Osteoblast (primary cell): ENCODE measurements around the gene MIPEP. TPM values are rescaled to one million over a fixed set of nuclear protein-coding genes. Genes with fewer than 3 reads are reported as not detected.

Source experiments
- DNase-seq: peaks from one replicate; pipeline ENCODE4 v3.0.0; 2011; ENCODE audit warnings: low spot score, mixed read lengths; ENCODE audit not compliant: insufficient read length; ENCODE audit errors: missing footprints
- H2AFZ ChIP-seq: 2 replicates; pipeline ENCODE4 v1.6.0; 2011; ENCODE audit warnings: mild to moderate bottlenecking, low read length
- H3K27ac ChIP-seq: 2 replicates; pipeline ENCODE4 v1.5.1; 2011; ENCODE audit warnings: mild to moderate bottlenecking, low read depth, low read length, moderate library complexity
- H3K27me3 ChIP-seq: 2 replicates; pipeline ENCODE4 v1.6.0; 2012; ENCODE audit warnings: mild to moderate bottlenecking, control low read depth, inconsistent platforms, low read length, moderate library complexity; ENCODE audit not compliant: insufficient read depth
- H3K36me3 ChIP-seq: 2 replicates; pipeline ENCODE4 v1.5.1; 2011; ENCODE audit warnings: mild to moderate bottlenecking, low read length, control low read depth, moderate library complexity; ENCODE audit not compliant: insufficient read depth
- H3K4me1 ChIP-seq: 2 replicates; pipeline ENCODE4 v1.5.1; 2011; ENCODE audit warnings: mild to moderate bottlenecking, low read length, control low read depth, moderate library complexity; ENCODE audit not compliant: insufficient read depth
- H3K4me2 ChIP-seq: 2 replicates; pipeline ENCODE4 v1.6.0; 2011; ENCODE audit warnings: mild to moderate bottlenecking, low read length; ENCODE audit not compliant: insufficient read depth
- H3K4me3 ChIP-seq: fragments of 200-600 bp; sonication (generic); 3 replicates; pipeline ENCODE4 v1.5.1; 2012; ENCODE audit warnings: mild to moderate bottlenecking, low read length, inconsistent platforms; ENCODE audit not compliant: insufficient read depth
- H3K79me2 ChIP-seq: 2 replicates; pipeline ENCODE4 v1.6.0; 2012; ENCODE audit warnings: mild to moderate bottlenecking, low read length, control low read depth, inconsistent platforms; ENCODE audit not compliant: insufficient read depth
- H3K9me3 ChIP-seq: 2 replicates; pipeline ENCODE4 v1.5.1; 2011; ENCODE audit warnings: low read depth, low read length, control low read depth
- H4K20me1 ChIP-seq: 2 replicates; pipeline ENCODE4 v1.6.0; 2012; ENCODE audit warnings: mild to moderate bottlenecking, low read length, control low read depth; ENCODE audit not compliant: insufficient read depth
- total RNA-seq: library from RNA; depleted of rRNA; stranded (reverse); fragments of >200 nt; gene quantifications from 2 replicates; pipeline ENCODE4 v1.2.3, GENCODE V29; 2012
- TF ChIP-seq, protein P1 (sequence below): IDR thresholded peaks from 2 replicates; pipeline ENCODE4 v1.5.1; 2011; ENCODE audit warnings: mild to moderate bottlenecking, low read depth, low read length, moderate library complexity; ENCODE audit errors: extremely low read depth

The MIPEP gene
- total RNA-seq, 1 donor: 29.3 TPM

DNA sequence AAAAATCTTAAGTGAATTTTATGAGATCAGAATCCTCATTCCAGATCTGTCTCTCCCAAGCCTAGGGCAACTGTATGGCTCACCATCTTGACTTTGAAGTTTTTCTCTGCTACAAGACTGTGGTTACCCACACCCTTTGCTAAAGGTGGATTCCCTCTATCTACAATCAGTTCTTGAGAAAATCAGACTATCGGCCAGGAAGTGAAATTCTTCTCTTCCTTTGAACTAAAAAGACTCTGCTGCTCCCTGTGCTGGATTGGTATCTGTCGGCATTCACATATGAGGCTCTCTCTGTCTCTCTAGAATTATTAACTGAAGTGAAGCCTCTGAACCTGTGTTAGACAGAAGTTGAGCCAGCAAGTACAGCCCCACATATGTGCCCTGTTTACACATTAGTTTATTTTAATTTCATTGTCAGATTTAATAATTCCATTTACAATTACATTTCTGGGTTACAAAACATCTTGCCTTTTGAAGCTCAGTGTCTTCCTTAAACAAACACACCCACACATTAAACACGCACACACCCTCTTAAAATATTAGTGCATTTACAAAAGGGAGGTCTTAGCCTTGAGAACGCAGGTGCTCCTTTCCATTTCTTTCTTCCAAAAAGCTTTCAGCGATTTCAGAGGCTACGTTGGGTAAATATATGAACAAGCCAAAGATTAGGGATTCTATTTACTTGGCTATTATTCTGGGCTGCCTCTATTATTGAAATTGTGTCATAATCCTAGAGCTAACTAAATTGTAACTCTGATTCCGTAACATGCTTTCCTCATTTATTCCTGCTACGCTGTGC, 145.7 kb downstream of the MIPEP start:
- no peak overlapping the region for H2AFZ ChIP-seq
- no peaks in the 10 kb centered on the region for H3K36me3 ChIP-seq
- no peak overlapping the region for H3K27ac ChIP-seq
- no peaks in the 10 kb centered on the region for H3K79me2 ChIP-seq
- no peaks in the 10 kb centered on the region for H3K27me3 ChIP-seq
- TF ChIP-seq, protein P1, sequence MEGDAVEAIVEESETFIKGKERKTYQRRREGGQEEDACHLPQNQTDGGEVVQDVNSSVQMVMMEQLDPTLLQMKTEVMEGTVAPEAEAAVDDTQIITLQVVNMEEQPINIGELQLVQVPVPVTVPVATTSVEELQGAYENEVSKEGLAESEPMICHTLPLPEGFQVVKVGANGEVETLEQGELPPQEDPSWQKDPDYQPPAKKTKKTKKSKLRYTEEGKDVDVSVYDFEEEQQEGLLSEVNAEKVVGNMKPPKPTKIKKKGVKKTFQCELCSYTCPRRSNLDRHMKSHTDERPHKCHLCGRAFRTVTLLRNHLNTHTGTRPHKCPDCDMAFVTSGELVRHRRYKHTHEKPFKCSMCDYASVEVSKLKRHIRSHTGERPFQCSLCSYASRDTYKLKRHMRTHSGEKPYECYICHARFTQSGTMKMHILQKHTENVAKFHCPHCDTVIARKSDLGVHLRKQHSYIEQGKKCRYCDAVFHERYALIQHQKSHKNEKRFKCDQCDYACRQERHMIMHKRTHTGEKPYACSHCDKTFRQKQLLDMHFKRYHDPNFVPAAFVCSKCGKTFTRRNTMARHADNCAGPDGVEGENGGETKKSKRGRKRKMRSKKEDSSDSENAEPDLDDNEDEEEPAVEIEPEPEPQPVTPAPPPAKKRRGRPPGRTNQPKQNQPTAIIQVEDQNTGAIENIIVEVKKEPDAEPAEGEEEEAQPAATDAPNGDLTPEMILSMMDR: no peak
- no peak overlapping the region for H3K4me3 ChIP-seq
- no peaks in the 10 kb centered on the region for H3K9me3 ChIP-seq
- H4K20me1 ChIP-seq: no peaks in the 10 kb centered on the region
- peaks cover 7% of the 10 kb centered on the region for H3K4me1 ChIP-seq
- H3K4me2 ChIP-seq: no peak overlapping the region
- no peak for DNase-seq

GRCh38 chr13:23741879-23742510, 147.2 kb downstream of the MIPEP start:
- Histone ChIP-seq H3K4me2 (no peak overlapping the region), H3K4me1 (peaks cover 7% of the 10 kb centered on the region), H3K36me3 (no peaks in the 10 kb centered on the region), H3K4me3 (no peak overlapping the region), H2AFZ (no peak overlapping the region), H3K79me2 (no peaks in the 10 kb centered on the region), H4K20me1 (no peaks in the 10 kb centered on the region), H3K9me3 (no peaks in the 10 kb centered on the region), H3K27me3 (no peaks in the 10 kb centered on the region), H3K27ac (no peak overlapping the region)
- no peak for DNase-seq
- TF ChIP-seq, protein P1: peak; percentile 46

GRCh38 chr13:23740002-23740401, 149.2 kb downstream of the MIPEP start:
- no peak overlapping the region for H3K27ac ChIP-seq
- H3K4me1 ChIP-seq: peaks cover 6% of the 10 kb centered on the region
- no peaks in the 10 kb centered on the region for H3K9me3 ChIP-seq
- no peak for DNase-seq
- H3K79me2 ChIP-seq: no peaks in the 10 kb centered on the region
- H2AFZ ChIP-seq: no peak overlapping the region
- no peaks in the 10 kb centered on the region for H3K36me3 ChIP-seq
- no peak overlapping the region for H3K4me3 ChIP-seq
- TF ChIP-seq, protein P1: no peak
- H3K4me2 ChIP-seq: no peak overlapping the region
- H3K27me3 ChIP-seq: no peaks in the 10 kb centered on the region
- no peaks in the 10 kb centered on the region for H4K20me1 ChIP-seq

DNA sequence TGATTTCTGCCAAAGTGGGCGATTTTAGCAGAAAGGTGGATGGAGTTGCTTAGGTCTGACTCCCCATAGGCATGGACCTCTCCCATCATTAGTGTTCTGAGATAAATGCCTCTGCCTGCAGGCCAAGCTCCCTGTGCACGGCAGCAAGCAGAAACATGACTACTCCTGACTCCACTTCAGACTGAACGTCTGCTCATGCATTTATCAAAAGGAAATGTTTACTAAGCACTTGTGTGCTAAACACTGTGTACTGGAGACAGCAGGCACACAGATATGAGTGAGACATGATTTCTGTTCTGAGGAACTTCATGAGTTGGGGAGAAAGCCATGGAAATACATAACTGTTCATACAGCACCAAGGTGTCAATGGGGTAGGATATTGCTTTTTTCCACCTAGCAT, 149.6 kb downstream of the MIPEP start:
- Histone ChIP-seq H3K36me3 (no peaks in the 10 kb centered on the region), H3K27me3 (no peaks in the 10 kb centered on the region), H2AFZ (no peak overlapping the region), H3K79me2 (no peaks in the 10 kb centered on the region), H3K4me1 (peaks cover 2% of the 10 kb centered on the region), H3K4me3 (no peak overlapping the region), H3K4me2 (no peak overlapping the region), H3K27ac (no peak overlapping the region), H4K20me1 (no peaks in the 10 kb centered on the region), H3K9me3 (no peaks in the 10 kb centered on the region)
- DNase-seq: no peak
- TF ChIP-seq, protein P1: no peak
